ENCODE data around the gene PTCHD4.

PTCHD4 gene

GRCh38 chr6:48098923-48099322 lies 12.1 kb downstream of the PTCHD4 start:
- no peak for TF ChIP-seq CTCF (IDR thresholded peaks at IDR 0.05; ENCODE audit: low read depth, low read length, missing control alignments)
- no peak for DNase-seq (ENCODE audit: low read depth)
- H3K4me3 ChIP-seq (ENCODE audit: low read depth, low read length): no peak overlapping the region

GRCh38 chr6:48092550-48093217 lies 18.3 kb downstream of the PTCHD4 start:
- DNase-seq (ENCODE audit: low read depth): no peak
- no peak for TF ChIP-seq CTCF (IDR thresholded peaks at IDR 0.05; ENCODE audit: low read depth, low read length, missing control alignments)
- H3K4me3 ChIP-seq (ENCODE audit: low read depth, low read length): no peak overlapping the region

DNA sequence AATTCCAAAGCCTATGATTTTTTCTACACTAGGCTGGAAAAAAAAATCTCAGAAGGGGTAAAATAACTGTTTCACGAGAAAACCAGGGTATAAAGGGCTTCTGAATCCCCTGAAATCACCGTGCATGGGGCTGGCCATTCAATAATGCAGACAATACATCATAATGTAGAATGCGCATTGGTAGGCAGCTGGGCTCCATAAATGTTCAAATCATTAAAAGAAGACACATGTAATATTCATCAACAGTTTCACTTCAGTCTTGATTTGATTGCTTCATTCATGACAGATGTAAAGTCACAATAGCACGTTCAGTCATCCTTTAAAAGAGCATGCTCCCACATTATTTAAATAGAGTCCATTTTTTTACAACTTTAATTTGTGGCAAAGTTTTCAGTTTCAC lies 20.5 kb downstream of the PTCHD4 start:
- DNase-seq (ENCODE audit: low read depth): no peak
- no peak overlapping the region for H3K4me3 ChIP-seq (ENCODE audit: low read depth, low read length)
- no peak for TF ChIP-seq CTCF (IDR thresholded peaks at IDR 0.05; ENCODE audit: low read depth, low read length, missing control alignments)

- no peak for DNase-seq (ENCODE audit: low read depth)
- peak; percentile 7 for TF ChIP-seq CTCF (IDR thresholded peaks at IDR 0.05; ENCODE audit: low read depth, low read length, missing control alignments)
Observed at GRCh38 chr6:48087448-48087847, 23.5 kb downstream of the PTCHD4 start.

DNA sequence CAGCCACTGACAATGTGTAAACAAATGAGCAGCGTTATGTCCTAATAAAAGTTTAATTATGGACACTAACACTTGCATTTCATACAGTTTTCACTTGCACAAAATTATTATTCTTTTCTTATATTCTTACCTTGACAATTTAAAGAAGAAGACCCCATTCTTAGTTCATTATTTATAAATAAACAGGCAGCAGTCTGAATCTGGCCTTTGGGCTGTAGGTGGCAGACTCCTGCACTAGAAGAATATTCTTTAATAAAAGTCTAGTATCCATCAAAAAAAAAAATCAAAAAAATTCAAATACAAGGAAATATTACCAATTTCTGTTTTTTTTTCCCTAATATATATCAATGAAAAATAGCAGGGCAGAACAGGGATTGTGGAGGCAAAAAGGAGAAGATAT lies 24.8 kb downstream of the PTCHD4 start:
- DNase-seq (ENCODE audit: low read depth): no peak
- H3K4me3 ChIP-seq (ENCODE audit: low read depth, low read length): no peak overlapping the region
- no peak for TF ChIP-seq CTCF (IDR thresholded peaks at IDR 0.05; ENCODE audit: low read depth, low read length, missing control alignments)

More at GRCh38 chr6:48087448-48087847, 23.5 kb downstream of the PTCHD4 start:
- no peak overlapping the region for H3K4me3 ChIP-seq (ENCODE audit: low read depth, low read length)

GRCh38 chr6:48085131-48085741 lies 25.8 kb downstream of the PTCHD4 start:
- no peak overlapping the region for H3K4me3 ChIP-seq (ENCODE audit: low read depth, low read length)
- TF ChIP-seq CTCF (IDR thresholded peaks at IDR 0.05; ENCODE audit: low read depth, low read length, missing control alignments): no peak
- DNase-seq (ENCODE audit: low read depth): no peak

- H3K4me3 ChIP-seq (ENCODE audit: low read depth, low read length): no peak overlapping the region
- TF ChIP-seq CTCF (IDR thresholded peaks at IDR 0.05; ENCODE audit: low read depth, low read length, missing control alignments): no peak
- no peak for DNase-seq (ENCODE audit: low read depth)
Observed at GRCh38 chr6:48084201-48084600, 26.8 kb downstream of the PTCHD4 start.
